IPS-18a (cell line): ENCODE data around the gene METAP2.
A peak's percentile ranks its signal among the peaks of the same experiment; 100 is the strongest.

Experiments
- H3K27ac ChIP-seq: one replicate; pipeline ENCODE4 v1.5.1; 2013; ENCODE audit warnings: low read length
- H3K27me3 ChIP-seq: one replicate; pipeline ENCODE4 v1.6.1; 2013; ENCODE audit warnings: mild to moderate bottlenecking, low read length; ENCODE audit not compliant: control insufficient read depth, insufficient read depth
- H3K36me3 ChIP-seq: one replicate; pipeline ENCODE4 v1.6.1; 2013; ENCODE audit warnings: low read depth, low read length; ENCODE audit not compliant: control insufficient read depth
- H3K4me1 ChIP-seq: one replicate; pipeline ENCODE4 v1.6.1; 2013; ENCODE audit warnings: low read depth, low read length; ENCODE audit not compliant: control insufficient read depth
- H3K4me3 ChIP-seq: one replicate; pipeline ENCODE4 v1.5.1; 2013; ENCODE audit warnings: low read length
- H3K9ac ChIP-seq: one replicate; pipeline ENCODE4 v1.6.1; 2013; ENCODE audit warnings: mild to moderate bottlenecking, low read length, moderate library complexity
- H3K9me3 ChIP-seq: one replicate; pipeline ENCODE4 v1.6.1; 2013; ENCODE audit warnings: low read depth, low read length; ENCODE audit not compliant: control insufficient read depth

METAP2 gene

GRCh38 chr12:95516757-95517156, 42.8 kb downstream of the METAP2 start:
- H3K36me3 ChIP-seq, result peaks cover 74% of the 10 kb centered on the region
- H3K4me1 ChIP-seq, result no peaks in the 10 kb centered on the region
- no peak overlapping the region for H3K9ac ChIP-seq
- H3K27me3 ChIP-seq, result no peaks in the 10 kb centered on the region
- H3K4me3 ChIP-seq, result no peak overlapping the region
- no peak overlapping the region for H3K27ac ChIP-seq
- no peaks in the 10 kb centered on the region for H3K9me3 ChIP-seq

GRCh38 chr12:95517246-95517645, 43.3 kb downstream of the METAP2 start:
- Histone ChIP-seq H3K27me3 (no peaks in the 10 kb centered on the region), H3K9me3 (no peaks in the 10 kb centered on the region), H3K27ac (no peak overlapping the region), H3K4me1 (no peaks in the 10 kb centered on the region), H3K9ac (no peak overlapping the region), H3K4me3 (no peak overlapping the region), H3K36me3 (peaks cover 74% of the 10 kb centered on the region)

GRCh38 chr12:95518944-95519343, 45.0 kb downstream of the METAP2 start:
- peaks cover 73% of the 10 kb centered on the region for H3K36me3 ChIP-seq
- H3K9ac ChIP-seq, result no peak overlapping the region
- no peaks in the 10 kb centered on the region for H3K9me3 ChIP-seq
- H3K4me1 ChIP-seq, result peaks cover 4% of the 10 kb centered on the region
- no peak overlapping the region for H3K4me3 ChIP-seq
- no peaks in the 10 kb centered on the region for H3K27me3 ChIP-seq
- H3K27ac ChIP-seq, result no peak overlapping the region

- no peak overlapping the region for H3K27ac ChIP-seq
- no peaks in the 10 kb centered on the region for H3K27me3 ChIP-seq
- H3K9ac ChIP-seq, result no peak overlapping the region
- H3K36me3 ChIP-seq, result peaks cover 83% of the 10 kb centered on the region
- no peak overlapping the region for H3K4me3 ChIP-seq
- H3K4me1 ChIP-seq, result peaks cover 4% of the 10 kb centered on the region
- no peaks in the 10 kb centered on the region for H3K9me3 ChIP-seq
Observed at GRCh38 chr12:95520816-95521215, 46.9 kb downstream of the METAP2 start.

- no peaks in the 10 kb centered on the region for H3K27me3 ChIP-seq
- H3K27ac ChIP-seq, result peak overlapping the region; percentile 18
- no peaks in the 10 kb centered on the region for H3K9me3 ChIP-seq
- no peak overlapping the region for H3K9ac ChIP-seq
- no peak overlapping the region for H3K4me3 ChIP-seq
- peaks cover 4% of the 10 kb centered on the region for H3K4me1 ChIP-seq
- peaks cover 70% of the 10 kb centered on the region for H3K36me3 ChIP-seq
Observed at GRCh38 chr12:95522692-95523091, 48.7 kb downstream of the METAP2 start.

- peaks cover 64% of the 10 kb centered on the region for H3K36me3 ChIP-seq
- no peak overlapping the region for H3K9ac ChIP-seq
- H3K27me3 ChIP-seq, result no peaks in the 10 kb centered on the region
- no peak overlapping the region for H3K4me3 ChIP-seq
- no peak overlapping the region for H3K27ac ChIP-seq
- H3K9me3 ChIP-seq, result no peaks in the 10 kb centered on the region
- no peaks in the 10 kb centered on the region for H3K4me1 ChIP-seq
Observed at GRCh38 chr12:95528431-95528830, 54.5 kb downstream of the METAP2 start.

- no peaks in the 10 kb centered on the region for H3K4me1 ChIP-seq
- H3K36me3 ChIP-seq, result peaks cover 61% of the 10 kb centered on the region
- H3K4me3 ChIP-seq, result no peak overlapping the region
- no peaks in the 10 kb centered on the region for H3K9me3 ChIP-seq
- H3K9ac ChIP-seq, result no peak overlapping the region
- H3K27me3 ChIP-seq, result no peaks in the 10 kb centered on the region
- no peak overlapping the region for H3K27ac ChIP-seq
Observed at GRCh38 chr12:95529693-95530225, 55.8 kb downstream of the METAP2 start.

GRCh38 chr12:95532851-95533250, 58.9 kb downstream of the METAP2 start:
- H3K4me3 ChIP-seq, result no peak overlapping the region
- peaks cover 15% of the 10 kb centered on the region for H3K4me1 ChIP-seq
- H3K27ac ChIP-seq, result no peak overlapping the region
- H3K36me3 ChIP-seq, result peaks cover 50% of the 10 kb centered on the region
- no peak overlapping the region for H3K9ac ChIP-seq
- no peaks in the 10 kb centered on the region for H3K9me3 ChIP-seq
- H3K27me3 ChIP-seq, result no peaks in the 10 kb centered on the region

- H3K27ac ChIP-seq, result no peak overlapping the region
Observed at GRCh38 chr12:95533985-95534384, 60.0 kb downstream of the METAP2 start.

GRCh38 chr12:95538006-95538405, 64.1 kb downstream of the METAP2 start:
- peaks cover 16% of the 10 kb centered on the region for H3K36me3 ChIP-seq
- no peaks in the 10 kb centered on the region for H3K27me3 ChIP-seq
- H3K9ac ChIP-seq, result no peak overlapping the region
- peaks cover 26% of the 10 kb centered on the region for H3K4me1 ChIP-seq
- H3K9me3 ChIP-seq, result no peaks in the 10 kb centered on the region
- H3K27ac ChIP-seq, result no peak overlapping the region
- no peak overlapping the region for H3K4me3 ChIP-seq

More at GRCh38 chr12:95533985-95534384, 60.0 kb downstream of the METAP2 start:
- no peak overlapping the region for H3K9ac ChIP-seq
- H3K9me3 ChIP-seq, result no peaks in the 10 kb centered on the region
- no peaks in the 10 kb centered on the region for H3K27me3 ChIP-seq
- peaks cover 41% of the 10 kb centered on the region for H3K36me3 ChIP-seq
- peaks cover 25% of the 10 kb centered on the region for H3K4me1 ChIP-seq
- H3K4me3 ChIP-seq, result no peak overlapping the region

GRCh38 chr12:95538656-95539055, 64.7 kb downstream of the METAP2 start:
- Histone ChIP-seq H3K27ac (peak overlapping the region; percentile 67), H3K36me3 (peaks cover 9% of the 10 kb centered on the region), H3K9me3 (no peaks in the 10 kb centered on the region), H3K27me3 (no peaks in the 10 kb centered on the region), H3K4me3 (peak overlapping the region; percentile 19), H3K4me1 (peaks cover 26% of the 10 kb centered on the region), H3K9ac (no peak overlapping the region)

GRCh38 chr12:95541436-95541835, 67.5 kb downstream of the METAP2 start:
- Histone ChIP-seq H3K4me3 (no peak overlapping the region), H3K9ac (no peak overlapping the region), H3K4me1 (peaks cover 41% of the 10 kb centered on the region), H3K9me3 (no peaks in the 10 kb centered on the region), H3K27me3 (no peaks in the 10 kb centered on the region), H3K27ac (no peak overlapping the region), H3K36me3 (peaks cover 3% of the 10 kb centered on the region)
